ENCODE data around the gene TTBK1.

DNA sequence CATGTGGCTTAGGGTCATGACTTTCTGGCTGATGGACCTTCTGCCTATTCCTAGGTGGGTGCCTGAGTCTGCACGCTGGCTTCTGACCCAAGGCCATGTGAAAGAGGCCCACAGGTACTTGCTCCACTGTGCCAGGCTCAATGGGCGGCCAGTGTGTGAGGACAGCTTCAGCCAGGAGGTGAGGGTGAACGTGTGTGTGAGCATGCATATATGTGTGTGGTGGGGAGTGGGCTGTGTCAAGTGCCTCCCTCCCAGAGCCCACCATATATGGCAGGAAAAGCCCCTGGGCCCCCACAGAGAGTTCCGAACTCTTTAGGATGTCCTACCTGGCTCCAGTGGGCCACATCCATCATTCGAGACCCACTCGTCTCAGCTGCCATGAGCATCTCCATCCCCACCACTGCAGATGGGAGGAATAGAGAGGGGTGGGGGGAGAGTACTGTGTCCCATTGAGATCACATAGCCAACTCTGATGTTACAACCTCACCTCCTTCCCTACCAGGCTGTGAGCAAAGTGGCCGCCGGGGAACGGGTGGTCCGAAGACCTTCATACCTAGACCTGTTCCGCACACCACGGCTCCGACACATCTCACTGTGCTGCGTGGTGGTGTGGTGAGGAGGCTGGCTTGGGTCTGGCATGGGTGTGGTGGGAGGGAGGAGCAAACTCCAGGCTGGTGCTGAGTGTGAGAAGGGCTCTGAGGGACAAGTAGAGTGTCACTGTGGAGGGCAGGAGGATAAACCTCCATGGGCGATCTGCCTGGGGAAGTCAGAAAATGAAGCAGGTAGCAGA is 58.0 kb downstream of the TTBK1 start:
- TF ChIP-seq POLR2A (IDR thresholded peaks at IDR 0.05; ENCODE audit: low read depth, low read length) (no peak), POLR2AphosphoS5 (IDR thresholded peaks at IDR 0.05; ENCODE audit: low read depth, low read length) (no peak)

All from GM12892 (cell line).